Measurements from ENCODE around the gene TBC1D1. TPM values are rescaled to one million over a fixed set of nuclear protein-coding genes. Genes with fewer than 3 reads are reported as not detected.

The TBC1D1 gene
- polyA plus RNA-seq, 1 donor (not counting 4 experiments of a cell fraction or from before 2014, with no cell fraction given): 32.5 TPM

DNA sequence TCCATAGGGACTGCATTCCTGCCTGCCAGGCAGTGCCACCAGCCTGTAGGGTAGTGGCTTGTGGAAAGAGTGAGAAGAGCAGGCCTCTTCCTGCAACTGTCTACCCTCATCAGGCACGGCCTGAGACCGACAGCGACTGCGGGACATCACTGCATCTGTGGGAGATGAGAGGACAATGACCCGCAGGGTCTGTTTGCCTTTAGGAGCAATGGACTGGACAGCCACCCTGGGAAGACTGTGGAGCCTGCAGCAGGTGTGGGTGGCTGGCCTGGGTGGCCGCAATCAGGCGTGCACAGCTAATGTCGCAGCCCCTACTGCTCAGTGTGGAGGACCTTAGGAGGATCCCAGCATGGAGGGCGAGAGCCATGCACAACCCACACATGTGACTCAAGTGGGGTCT is 297.3 kb downstream of the TBC1D1 start:
- FAIRE-seq: no peak

GRCh38 chr4:38188631-38189101 is 297.8 kb downstream of the TBC1D1 start:
- H3K9me1 ChIP-seq (ENCODE audit: control insufficient read depth, extremely low read depth, insufficient read depth, low read length): no peaks in the 10 kb centered on the region
- no peak overlapping the region for H3K4me3 ChIP-seq (ENCODE audit: control insufficient read depth in 2 of 3, extremely low read depth in 1 of 3, insufficient read depth in 2 of 3, low read depth in 1 of 3, low read length in 3 of 3)
- dilution Hi-C loops (cut with MboI; ENCODE audit: extremely low pct_ligation_motif_present, low sequenced_read_pairs): no loop called here
- peak overlapping the region; percentile 79 for H3K4me2 ChIP-seq (ENCODE audit: control insufficient read depth, extremely low read depth, insufficient read depth, low read depth, low read length)
- H3K36me3 ChIP-seq (ENCODE audit: control insufficient read depth in 2 of 2, extremely low read depth in 1 of 2, insufficient read depth in 2 of 2, low read length in 2 of 2): no peaks in the 10 kb centered on the region
- peak; percentile 84 for FAIRE-seq
- no peak overlapping the region for H3K9ac ChIP-seq (ENCODE audit: control insufficient read depth, extremely low read depth, insufficient read depth, low read length)
- TF ChIP-seq, protein P1, sequence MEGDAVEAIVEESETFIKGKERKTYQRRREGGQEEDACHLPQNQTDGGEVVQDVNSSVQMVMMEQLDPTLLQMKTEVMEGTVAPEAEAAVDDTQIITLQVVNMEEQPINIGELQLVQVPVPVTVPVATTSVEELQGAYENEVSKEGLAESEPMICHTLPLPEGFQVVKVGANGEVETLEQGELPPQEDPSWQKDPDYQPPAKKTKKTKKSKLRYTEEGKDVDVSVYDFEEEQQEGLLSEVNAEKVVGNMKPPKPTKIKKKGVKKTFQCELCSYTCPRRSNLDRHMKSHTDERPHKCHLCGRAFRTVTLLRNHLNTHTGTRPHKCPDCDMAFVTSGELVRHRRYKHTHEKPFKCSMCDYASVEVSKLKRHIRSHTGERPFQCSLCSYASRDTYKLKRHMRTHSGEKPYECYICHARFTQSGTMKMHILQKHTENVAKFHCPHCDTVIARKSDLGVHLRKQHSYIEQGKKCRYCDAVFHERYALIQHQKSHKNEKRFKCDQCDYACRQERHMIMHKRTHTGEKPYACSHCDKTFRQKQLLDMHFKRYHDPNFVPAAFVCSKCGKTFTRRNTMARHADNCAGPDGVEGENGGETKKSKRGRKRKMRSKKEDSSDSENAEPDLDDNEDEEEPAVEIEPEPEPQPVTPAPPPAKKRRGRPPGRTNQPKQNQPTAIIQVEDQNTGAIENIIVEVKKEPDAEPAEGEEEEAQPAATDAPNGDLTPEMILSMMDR (optimal IDR thresholded peaks at IDR 0.05 in 1 of 3, IDR thresholded peaks at IDR 0.05 in 1 of 3, conservative IDR thresholded peaks at IDR 0.05 in 1 of 3; ENCODE audit: extremely low read depth in 1 of 3, insufficient read depth in 2 of 3, low read length in 3 of 3): no peak
- TF ChIP-seq EZH2 (IDR thresholded peaks at IDR 0.05; ENCODE audit: low read length): no peak
- no peaks in the 10 kb centered on the region for H3K9me3 ChIP-seq (ENCODE audit: control insufficient read depth, low read depth, low read length)
- peaks cover 39% of the 10 kb centered on the region for H3K4me1 ChIP-seq (ENCODE audit: control insufficient read depth, extremely low read depth, insufficient read depth, low read length)
- H3K27ac ChIP-seq (ENCODE audit: control insufficient read depth, insufficient read depth, low read length): peak overlapping the region; percentile 92
- H3K27me3 ChIP-seq (ENCODE audit: control insufficient read depth, extremely low read depth, insufficient read depth, low read length): no peaks in the 10 kb centered on the region
- H2AFZ ChIP-seq (ENCODE audit: control insufficient read depth, low read length): no peak overlapping the region
- peak; percentile 83 for DNase-seq (ENCODE audit: low read depth, low spot score)
- H3K79me2 ChIP-seq (ENCODE audit: control insufficient read depth, insufficient read depth, low read length): no peaks in the 10 kb centered on the region
- no peaks in the 10 kb centered on the region for H4K20me1 ChIP-seq (ENCODE audit: control insufficient read depth, extremely low read depth, insufficient read depth, low read length)

More for the DNA sequence above, 297.3 kb downstream of the TBC1D1 start:
- Histone ChIP-seq H3K4me1 (ENCODE audit: control insufficient read depth, extremely low read depth, insufficient read depth, low read length) (peaks cover 38% of the 10 kb centered on the region), H3K27ac (ENCODE audit: control insufficient read depth, insufficient read depth, low read length) (peak overlapping the region; percentile 24), H3K36me3 (ENCODE audit: control insufficient read depth in 2 of 2, extremely low read depth in 1 of 2, insufficient read depth in 2 of 2, low read length in 2 of 2) (no peaks in the 10 kb centered on the region), H3K9me3 (ENCODE audit: control insufficient read depth, low read depth, low read length) (no peaks in the 10 kb centered on the region), H3K9me1 (ENCODE audit: control insufficient read depth, extremely low read depth, insufficient read depth, low read length) (no peaks in the 10 kb centered on the region), H4K20me1 (ENCODE audit: control insufficient read depth, extremely low read depth, insufficient read depth, low read length) (no peaks in the 10 kb centered on the region), H3K4me2 (ENCODE audit: control insufficient read depth, extremely low read depth, insufficient read depth, low read depth, low read length) (no peak overlapping the region), H3K9ac (ENCODE audit: control insufficient read depth, extremely low read depth, insufficient read depth, low read length) (no peak overlapping the region), H3K79me2 (ENCODE audit: control insufficient read depth, insufficient read depth, low read length) (no peaks in the 10 kb centered on the region), H3K27me3 (ENCODE audit: control insufficient read depth, extremely low read depth, insufficient read depth, low read length) (no peaks in the 10 kb centered on the region), H3K4me3 (ENCODE audit: control insufficient read depth in 2 of 3, extremely low read depth in 1 of 3, insufficient read depth in 2 of 3, low read depth in 1 of 3, low read length in 3 of 3) (no peak overlapping the region), H2AFZ (ENCODE audit: control insufficient read depth, low read length) (no peak overlapping the region)
- TF ChIP-seq, protein P1 (optimal IDR thresholded peaks at IDR 0.05 in 1 of 3, IDR thresholded peaks at IDR 0.05 in 1 of 3, conservative IDR thresholded peaks at IDR 0.05 in 1 of 3; ENCODE audit: extremely low read depth in 1 of 3, insufficient read depth in 2 of 3, low read length in 3 of 3): no peak
- TF ChIP-seq EZH2 (IDR thresholded peaks at IDR 0.05; ENCODE audit: low read length): no peak
- dilution Hi-C loops (cut with MboI; ENCODE audit: extremely low pct_ligation_motif_present, low sequenced_read_pairs): no loop called here
- no peak for DNase-seq (ENCODE audit: low read depth, low spot score)

Other genes starting within 250 kb of the TBC1D1 start
- 4.1 to 15.6 TPM (median 9.3 TPM) in 3 replicates for gene RELL1, start 204.7 kb upstream of the TBC1D1 start, polyA plus RNA-seq
- 27.5 to 45.0 TPM (median 31.8 TPM) in 3 replicates for gene PGM2, start 64.4 kb upstream of the TBC1D1 start, polyA plus RNA-seq
- not detected in 3 replicates for gene PTTG2, start 69.3 kb downstream of the TBC1D1 start, polyA plus RNA-seq

All from keratinocyte (primary cell).